GM12873 (cell line): ENCODE measurements around the gene TEAD1.

ENCODE experiments used
- TF ChIP-seq, protein P1 (sequence below): IDR thresholded peaks from 2 replicates; pipeline ENCODE4 v1.5.1; 2012; ENCODE audit warnings: low read depth, mild to moderate bottlenecking, moderate library complexity, low read length, control low read depth; ENCODE audit not compliant: insufficient read depth; ENCODE audit errors: missing control alignments

Gene TEAD1

GRCh38 chr11:12925520-12925919 lies 251.3 kb downstream of the TEAD1 start:
- TF ChIP-seq, protein P1, sequence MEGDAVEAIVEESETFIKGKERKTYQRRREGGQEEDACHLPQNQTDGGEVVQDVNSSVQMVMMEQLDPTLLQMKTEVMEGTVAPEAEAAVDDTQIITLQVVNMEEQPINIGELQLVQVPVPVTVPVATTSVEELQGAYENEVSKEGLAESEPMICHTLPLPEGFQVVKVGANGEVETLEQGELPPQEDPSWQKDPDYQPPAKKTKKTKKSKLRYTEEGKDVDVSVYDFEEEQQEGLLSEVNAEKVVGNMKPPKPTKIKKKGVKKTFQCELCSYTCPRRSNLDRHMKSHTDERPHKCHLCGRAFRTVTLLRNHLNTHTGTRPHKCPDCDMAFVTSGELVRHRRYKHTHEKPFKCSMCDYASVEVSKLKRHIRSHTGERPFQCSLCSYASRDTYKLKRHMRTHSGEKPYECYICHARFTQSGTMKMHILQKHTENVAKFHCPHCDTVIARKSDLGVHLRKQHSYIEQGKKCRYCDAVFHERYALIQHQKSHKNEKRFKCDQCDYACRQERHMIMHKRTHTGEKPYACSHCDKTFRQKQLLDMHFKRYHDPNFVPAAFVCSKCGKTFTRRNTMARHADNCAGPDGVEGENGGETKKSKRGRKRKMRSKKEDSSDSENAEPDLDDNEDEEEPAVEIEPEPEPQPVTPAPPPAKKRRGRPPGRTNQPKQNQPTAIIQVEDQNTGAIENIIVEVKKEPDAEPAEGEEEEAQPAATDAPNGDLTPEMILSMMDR: no peak

GRCh38 chr11:12927221-12927620 lies 253.0 kb downstream of the TEAD1 start:
- TF ChIP-seq, protein P1: no peak

DNA sequence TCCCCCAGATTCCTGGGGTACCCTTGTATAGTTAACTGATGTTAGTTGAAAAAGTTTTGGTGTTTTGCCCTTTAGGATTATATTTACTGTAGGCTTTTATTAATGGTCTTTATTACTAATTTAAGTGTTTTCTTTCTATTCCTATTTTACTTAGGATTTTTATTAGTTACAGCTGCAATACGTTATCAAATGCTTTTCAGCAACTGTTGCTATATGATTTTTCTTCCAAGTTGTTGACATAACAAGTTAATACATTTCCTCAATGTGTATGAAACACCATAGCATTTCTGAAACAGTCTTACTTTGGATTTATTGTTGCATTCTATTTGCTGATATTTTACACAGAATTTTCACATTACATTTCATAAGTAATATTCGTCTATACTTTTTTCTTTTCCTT lies 253.7 kb downstream of the TEAD1 start:
- TF ChIP-seq, protein P1: no peak

DNA sequence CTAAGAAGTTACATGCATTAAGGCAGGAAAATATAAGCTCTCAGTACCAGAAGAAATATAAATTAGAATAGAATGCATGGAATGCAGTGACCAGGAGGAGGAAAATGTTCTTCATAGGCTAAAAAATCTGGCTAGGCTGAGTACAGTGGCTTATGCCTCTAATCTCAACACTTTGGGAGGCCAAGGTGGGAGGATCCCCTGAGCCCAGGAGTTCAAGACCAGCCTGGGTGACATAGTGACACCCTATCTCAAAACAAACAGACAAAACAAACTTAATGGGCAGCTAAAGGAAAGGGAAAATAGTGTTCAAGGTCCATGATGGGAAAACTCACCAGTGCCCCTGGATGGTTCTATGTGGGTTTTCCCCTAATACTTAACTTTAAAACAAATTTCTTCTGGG lies 256.6 kb downstream of the TEAD1 start:
- TF ChIP-seq, protein P1: no peak

DNA sequence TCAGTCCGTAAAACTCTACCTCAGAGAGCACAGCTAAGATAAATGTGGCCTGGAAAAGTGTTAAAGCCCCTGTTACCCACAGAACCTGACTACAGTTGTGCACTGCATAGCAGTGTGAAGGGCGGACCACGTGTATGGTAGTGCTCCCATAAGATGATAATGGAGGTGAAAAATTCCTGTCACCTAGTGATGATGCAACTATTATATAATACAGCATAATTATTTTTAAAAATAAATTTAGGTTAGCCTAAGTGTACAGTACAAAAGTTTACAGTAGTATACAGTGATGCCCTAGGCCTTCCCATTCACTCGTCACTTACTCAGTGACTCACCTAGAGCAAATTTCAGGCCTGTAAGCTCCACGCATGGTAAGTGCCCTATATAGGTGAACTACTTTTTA lies 258.3 kb downstream of the TEAD1 start:
- TF ChIP-seq, protein P1: no peak

- TF ChIP-seq, protein P1: no peak
Measured at GRCh38 chr11:12936200-12936599, 262.0 kb downstream of the TEAD1 start.

DNA sequence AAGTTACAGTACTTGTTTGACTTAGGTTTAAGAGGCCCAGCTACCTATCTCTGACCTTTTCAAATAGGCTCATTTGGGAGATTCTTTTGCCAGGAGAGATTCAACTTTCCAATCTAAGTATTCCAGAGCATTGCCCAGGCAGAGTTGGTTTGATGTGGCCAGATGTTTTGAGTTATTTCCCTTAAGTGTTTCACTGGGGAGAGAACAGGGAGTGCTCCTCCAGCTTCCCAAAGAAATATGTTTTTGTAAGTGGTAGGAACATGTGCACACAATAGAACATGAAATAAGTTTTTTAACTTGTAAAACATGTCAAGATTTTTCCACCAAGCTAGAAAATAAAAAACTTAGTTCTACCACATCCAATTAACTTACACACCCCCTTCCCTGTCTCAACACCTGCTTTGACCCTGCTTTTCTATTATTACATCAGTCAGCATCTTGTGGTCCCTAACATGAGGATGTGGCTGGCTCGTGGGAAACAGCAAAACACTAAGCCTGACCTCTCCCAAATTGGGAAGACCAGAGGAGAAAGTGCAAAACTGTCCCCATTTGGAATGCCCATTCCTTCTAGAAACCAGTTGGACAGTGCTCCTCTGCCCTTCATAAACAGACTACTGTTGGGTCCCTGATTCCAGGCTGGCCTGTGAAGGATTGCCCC lies 264.5 kb downstream of the TEAD1 start:
- TF ChIP-seq, protein P1: no peak
